Stimulated activated CD4-positive, alpha-beta T cell treated with anti-CD3 and anti-CD28 coated beads, Interleukin-1b, Interleukin-23, amount 100 ng/mL, for 48 hours (primary cell): ENCODE measurements around the gene RCBTB1.
A peak's percentile ranks its signal among the peaks of the same experiment; 100 is the strongest.
"Not testable (repeated sequence)": the region's sequence is repeated elsewhere in the genome, so short reads cannot be mapped to it uniquely, and the experiment has no call there.

ENCODE experiments used
- DNase-seq: peaks from one replicate; pipeline ENCODE4 v3.0.0-alpha.2; 2020

Gene RCBTB1

GRCh38 chr13:49585220-49586157 lies at the start of gene RCBTB1:
Gene RCBTB1 (minus strand): TSS chr13:49585558. CDS start chr13:49567279, 18,279 bp downstream.
- peak; percentile 57 for DNase-seq

GRCh38 chr13:49633710-49634109 lies 48.4 kb upstream of the RCBTB1 start:
- DNase-seq, result no peak

GRCh38 chr13:49632156-49632555 lies 46.8 kb upstream of the RCBTB1 start:
- DNase-seq, result no peak

GRCh38 chr13:49630580-49630979 lies 45.2 kb upstream of the RCBTB1 start:
- no peak for DNase-seq

- no peak for DNase-seq
These were observed 44.6 kb upstream of the RCBTB1 start for GRCh38 chr13:49629947-49630346.

- DNase-seq, result no peak
These were observed 44.0 kb upstream of the RCBTB1 start for GRCh38 chr13:49629196-49629938.

GRCh38 chr13:49627831-49628652 lies 42.7 kb upstream of the RCBTB1 start, which contains the start of gene ARL11:
Gene ARL11 (plus strand): TSS chr13:49628507. CDS start chr13:49630448, 1,941 bp downstream.
- DNase-seq, result peak; percentile 59

- no peak for DNase-seq
These were observed 40.2 kb upstream of the RCBTB1 start for GRCh38 chr13:49625392-49626079.

- DNase-seq, result no peak
These were observed 38.9 kb upstream of the RCBTB1 start for GRCh38 chr13:49624229-49624628.

- no peak for DNase-seq
These were observed 37.0 kb upstream of the RCBTB1 start for GRCh38 chr13:49622174-49622946.

GRCh38 chr13:49620170-49620621 lies 34.8 kb upstream of the RCBTB1 start:
- DNase-seq, result no peak

GRCh38 chr13:49616676-49617065 lies 31.3 kb upstream of the RCBTB1 start:
- DNase-seq, result no peak

- DNase-seq, result no peak
These were observed 30.7 kb upstream of the RCBTB1 start for GRCh38 chr13:49615836-49616675.

GRCh38 chr13:49612042-49612441 lies 26.7 kb upstream of the RCBTB1 start:
- not testable (repeated sequence) for DNase-seq

GRCh38 chr13:49610176-49610575 lies 24.8 kb upstream of the RCBTB1 start:
- DNase-seq, result no peak

- no peak for DNase-seq
These were observed 23.4 kb upstream of the RCBTB1 start for GRCh38 chr13:49608651-49609331.

- no peak for DNase-seq
These were observed 22.4 kb upstream of the RCBTB1 start for GRCh38 chr13:49607761-49608160.

GRCh38 chr13:49606747-49607648 lies 21.6 kb upstream of the RCBTB1 start:
- peak; percentile 79 for DNase-seq

GRCh38 chr13:49604570-49604969 lies 19.2 kb upstream of the RCBTB1 start:
- DNase-seq, result no peak
